Liver (tissue), 9 donors: Measurements from ENCODE around the gene GORASP2. TPM values are rescaled to one million over a fixed set of nuclear protein-coding genes. Genes with fewer than 3 reads are reported as not detected.

Source experiments
- DNase-seq: peaks from one replicate; pipeline ENCODE4 v3.0.0-alpha.2; 2017; ENCODE audit warnings: low spot score
- H3K27ac ChIP-seq, 2 donors: one replicate each; pipeline ENCODE4 v1.7.0; 2013; ENCODE audit warnings: inconsistent platforms in 2 of 2, low read length in 2 of 2, control low read depth in 1 of 2, low read depth in 1 of 2, mild to moderate bottlenecking in 1 of 2
- H3K27me3 ChIP-seq, 4 donors: one replicate each; pipeline versions ENCODE4 v1.6.1 to v1.7.0; 2013; ENCODE audit warnings: low read length in 3 of 4, inconsistent platforms in 1 of 4, mild to moderate bottlenecking in 1 of 4, moderate library complexity in 1 of 4; ENCODE audit not compliant: control insufficient read depth in 4 of 4, insufficient read depth in 4 of 4
- H3K36me3 ChIP-seq, 4 donors: one replicate each; pipeline versions ENCODE4 v1.6.1 to v1.7.0; 2013; ENCODE audit warnings: low read length in 3 of 4, mild to moderate bottlenecking in 3 of 4, low read depth in 1 of 4, moderate library complexity in 1 of 4; ENCODE audit not compliant: control insufficient read depth in 4 of 4, insufficient read depth in 3 of 4
- H3K4me1 ChIP-seq, 4 donors: one replicate each; pipeline versions ENCODE4 v1.6.1 to v1.7.0; 2013; ENCODE audit warnings: low read length in 3 of 4, mild to moderate bottlenecking in 3 of 4, moderate library complexity in 1 of 4; ENCODE audit not compliant: control insufficient read depth in 4 of 4, insufficient read depth in 4 of 4
- H3K4me3 ChIP-seq, 3 donors: one replicate each; pipeline versions ENCODE4 v1.6.1 to v1.7.0; 2013; ENCODE audit warnings: low read length in 3 of 3, control low read depth in 1 of 3, low read depth in 1 of 3, mild to moderate bottlenecking in 1 of 3
- H3K9ac ChIP-seq, 2 donors: one replicate each; pipeline ENCODE4 v1.7.0; 2013; ENCODE audit warnings: low read length in 2 of 2, mild to moderate bottlenecking in 2 of 2, moderate library complexity in 2 of 2, control low read depth in 1 of 2, low read depth in 1 of 2
- H3K9me3 ChIP-seq, 4 donors: one replicate each; pipeline versions ENCODE4 v1.6.1 to v1.7.0; 2013; ENCODE audit warnings: low read length in 3 of 4; ENCODE audit not compliant: control insufficient read depth in 4 of 4
- FOXA1 ChIP-seq: IDR thresholded peaks from 2 replicates; pipeline ENCODE4 v1.6.1; 2016; ENCODE audit warnings: antibody characterized with exemption
- FOXA2 ChIP-seq: IDR thresholded peaks from 2 replicates; pipeline ENCODE4 v1.6.1; 2016; ENCODE audit warnings: antibody characterized with exemption
- GABPA ChIP-seq, 2 donors: IDR thresholded peaks in 1 of 2; conservative IDR thresholded peaks in 1 of 2; 2 replicates each; pipeline ENCODE4 v1.6.1; 2016; ENCODE audit warnings: antibody characterized with exemption in 2 of 2, mild to moderate bottlenecking in 1 of 2, moderate library complexity in 1 of 2
- HNF4A ChIP-seq, 2 donors: conservative IDR thresholded peaks; 2 replicates each; pipeline ENCODE4 v1.6.1; 2016; ENCODE audit warnings: antibody characterized with exemption in 2 of 2, mild to moderate bottlenecking in 2 of 2
- JUND ChIP-seq, 2 donors: IDR thresholded peaks; 2 replicates each; pipeline ENCODE4 v1.6.1; 2016; ENCODE audit warnings: antibody characterized with exemption in 2 of 2
- NR2F2 ChIP-seq: IDR thresholded peaks from 2 replicates; pipeline ENCODE4 v1.6.1; 2016; ENCODE audit warnings: antibody characterized with exemption
- RAD21 ChIP-seq, 2 donors: IDR thresholded peaks; 2 replicates each; pipeline ENCODE4 v1.6.1; 2016; ENCODE audit warnings: antibody characterized with exemption in 2 of 2, mild to moderate bottlenecking in 2 of 2
- RXRA ChIP-seq, 2 donors: IDR thresholded peaks; 2 replicates each; pipeline ENCODE4 v1.6.1; 2017 to 2018; ENCODE audit warnings: antibody characterized with exemption in 2 of 2, mild to moderate bottlenecking in 1 of 2
- TAF1 ChIP-seq: conservative IDR thresholded peaks from 2 replicates; pipeline ENCODE4 v1.6.1; 2016; ENCODE audit warnings: antibody characterized with exemption, mild to moderate bottlenecking
- YY1 ChIP-seq: IDR thresholded peaks from 2 replicates; pipeline ENCODE4 v1.6.1; 2016; ENCODE audit warnings: antibody characterized with exemption, mild to moderate bottlenecking
- ZBTB33 ChIP-seq: IDR thresholded peaks from 2 replicates; pipeline ENCODE4 v1.6.1; 2016; ENCODE audit warnings: antibody characterized with exemption
- WGBS: extraction: QIAGEN DNeasy Blood & Tissue Kit; methylation state at CpG from one replicate; pipeline ENCODE4 v1.1.7; 2013; 5-methylcytosine and 5-hydroxymethylcytosine counted together
- polyA plus RNA-seq, 2 donors: library from polyadenylated mRNA; stranded (reverse) in 1 of 2; unstranded in 1 of 2; fragments of 200-250 nt in 1 of 2; fragments of >200 nt in 1 of 2; fragmentation: Nextera tagmentation in 1 of 2; extraction: Ambion mirVana in 1 of 2; gene quantifications; one replicate each; pipeline versions ENCODE4 v1.2.1 to v1.2.3, GENCODE V29; 2013 to 2015
- total RNA-seq, 2 donors: library from RNA; depleted of rRNA; stranded (reverse); fragments of >200 nt; gene quantifications; one replicate each; pipeline ENCODE4 v1.2.3, GENCODE V29; 2014
- TF ChIP-seq, protein P1 (sequence below): fragments of 150-350 bp; IDR thresholded peaks from 2 replicates; pipeline ENCODE4 v1.5.1; 2017; ENCODE audit warnings: improper control_type of control experiment, low read depth, low read length; ENCODE audit not compliant: missing input control
- TF ChIP-seq, protein P2 (sequence below): IDR thresholded peaks from 2 replicates; pipeline ENCODE4 v1.6.1; 2016; ENCODE audit warnings: antibody characterized with exemption
- TF ChIP-seq, protein P3 (sequence below): IDR thresholded peaks from 2 replicates; pipeline ENCODE4 v1.6.1; 2016; ENCODE audit warnings: antibody characterized with exemption, mild to moderate bottlenecking
- TF ChIP-seq, protein P4 (sequence below): IDR thresholded peaks from 2 replicates; pipeline ENCODE4 v1.6.1; 2016; ENCODE audit warnings: antibody characterized with exemption
- donor health status: healthy.
- donor health status: healthy.
- donor health status: healthy.
- donor health status: healthy.
- donor health status: healthy.

The GORASP2 gene
- total and polyA plus RNA-seq, 4 donors, result 12.5 to 40.1 (median 29.9) TPM

- no peak for TF ChIP-seq JUND (IDR thresholded peaks at IDR 0.05)
- no peak for TF ChIP-seq HNF4A (conservative IDR thresholded peaks at IDR 0.05)
These were observed 6.2 kb upstream of the GORASP2 start (continued) for GRCh38 chr2:170922634-170923494.

GRCh38 chr2:170923799-170924198 lies 5.3 kb upstream of the GORASP2 start:
- no peak for TF ChIP-seq RAD21 (IDR thresholded peaks at IDR 0.05)
- no peak for TF ChIP-seq YY1
- TF ChIP-seq HNF4A (conservative IDR thresholded peaks at IDR 0.05), result no peak
- no peak for TF ChIP-seq FOXA2
- TF ChIP-seq FOXA1, result no peak
- TF ChIP-seq NR2F2, result no peak
- TF ChIP-seq ZBTB33, result no peak
- Histone ChIP-seq H3K27ac (no peak overlapping the region), H3K4me3 (peak overlapping the region in 1 of 3 donors; percentile 24), H3K9me3 (peaks cover 2 to 9% (median 5%) of the 10 kb centered on the region in 4 donors), H3K36me3 (no peaks in the 10 kb centered on the region), H3K27me3 (no peaks in the 10 kb centered on the region), H3K9ac (no peak overlapping the region), H3K4me1 (peaks cover 0 to 9% (median 2%) of the 10 kb centered on the region in 4 donors)
- DNase-seq, result no peak
- WGBS, result 89% methylated on average over 1 of the region's 1 CpG

GRCh38 chr2:170924969-170925368 lies 4.1 kb upstream of the GORASP2 start:
- Histone ChIP-seq H3K27ac (no peak overlapping the region), H3K4me1 (peaks cover 0 to 9% (median 2%) of the 10 kb centered on the region in 4 donors), H3K4me3 (no peak overlapping the region), H3K27me3 (no peaks in the 10 kb centered on the region), H3K36me3 (no peaks in the 10 kb centered on the region), H3K9ac (no peak overlapping the region), H3K9me3 (peaks cover 2 to 6% (median 3%) of the 10 kb centered on the region in 4 donors)
- DNase-seq, result no peak
- TF ChIP-seq TAF1 (no peak), GABPA (IDR thresholded peaks at IDR 0.05 in 1 of 2, conservative IDR thresholded peaks at IDR 0.05 in 1 of 2) (no peak), HNF4A (conservative IDR thresholded peaks at IDR 0.05) (no peak)
- TF ChIP-seq, protein P1, sequence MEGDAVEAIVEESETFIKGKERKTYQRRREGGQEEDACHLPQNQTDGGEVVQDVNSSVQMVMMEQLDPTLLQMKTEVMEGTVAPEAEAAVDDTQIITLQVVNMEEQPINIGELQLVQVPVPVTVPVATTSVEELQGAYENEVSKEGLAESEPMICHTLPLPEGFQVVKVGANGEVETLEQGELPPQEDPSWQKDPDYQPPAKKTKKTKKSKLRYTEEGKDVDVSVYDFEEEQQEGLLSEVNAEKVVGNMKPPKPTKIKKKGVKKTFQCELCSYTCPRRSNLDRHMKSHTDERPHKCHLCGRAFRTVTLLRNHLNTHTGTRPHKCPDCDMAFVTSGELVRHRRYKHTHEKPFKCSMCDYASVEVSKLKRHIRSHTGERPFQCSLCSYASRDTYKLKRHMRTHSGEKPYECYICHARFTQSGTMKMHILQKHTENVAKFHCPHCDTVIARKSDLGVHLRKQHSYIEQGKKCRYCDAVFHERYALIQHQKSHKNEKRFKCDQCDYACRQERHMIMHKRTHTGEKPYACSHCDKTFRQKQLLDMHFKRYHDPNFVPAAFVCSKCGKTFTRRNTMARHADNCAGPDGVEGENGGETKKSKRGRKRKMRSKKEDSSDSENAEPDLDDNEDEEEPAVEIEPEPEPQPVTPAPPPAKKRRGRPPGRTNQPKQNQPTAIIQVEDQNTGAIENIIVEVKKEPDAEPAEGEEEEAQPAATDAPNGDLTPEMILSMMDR, result no peak

DNA sequence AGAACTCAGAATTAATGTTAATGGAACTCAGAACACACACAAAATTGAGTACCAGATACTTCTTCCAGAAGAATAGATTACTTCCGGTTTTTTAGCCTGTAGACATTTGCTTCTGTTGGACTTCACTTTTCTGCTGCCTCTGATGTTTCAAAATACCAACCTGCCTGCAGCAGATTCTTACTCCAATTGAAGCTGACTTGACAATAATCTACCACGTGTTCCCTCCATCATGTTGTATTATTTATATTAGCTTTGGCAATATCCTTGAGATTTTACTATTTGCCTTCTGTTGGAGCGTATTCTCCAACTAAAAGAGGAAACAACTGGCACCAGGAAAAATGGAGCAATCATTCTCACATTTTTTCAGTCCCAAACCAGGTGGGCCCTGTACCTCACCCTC lies 3.1 kb upstream of the GORASP2 start:
- no peaks in the 10 kb centered on the region for H3K27me3 ChIP-seq
- no peaks in the 10 kb centered on the region for H3K36me3 ChIP-seq
- no peak for DNase-seq
- no peak overlapping the region for H3K9ac ChIP-seq
- peaks cover 2 to 6% (median 3%) of the 10 kb centered on the region in 4 donors for H3K9me3 ChIP-seq
- H3K27ac ChIP-seq, result no peak overlapping the region
- H3K4me3 ChIP-seq, result no peak overlapping the region
- peaks cover 0 to 19% (median 9%) of the 10 kb centered on the region in 4 donors for H3K4me1 ChIP-seq
- WGBS, result 83% methylated on average over 3 of the region's 3 CpGs
- no peak for TF ChIP-seq JUND (IDR thresholded peaks at IDR 0.05)
- TF ChIP-seq, protein P2, sequence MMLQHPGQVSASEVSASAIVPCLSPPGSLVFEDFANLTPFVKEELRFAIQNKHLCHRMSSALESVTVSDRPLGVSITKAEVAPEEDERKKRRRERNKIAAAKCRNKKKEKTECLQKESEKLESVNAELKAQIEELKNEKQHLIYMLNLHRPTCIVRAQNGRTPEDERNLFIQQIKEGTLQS, result no peak
- TF ChIP-seq RXRA (IDR thresholded peaks at IDR 0.05), result no peak
- no peak for TF ChIP-seq GABPA (IDR thresholded peaks at IDR 0.05 in 1 of 2, conservative IDR thresholded peaks at IDR 0.05 in 1 of 2)
- TF ChIP-seq, protein P3, sequence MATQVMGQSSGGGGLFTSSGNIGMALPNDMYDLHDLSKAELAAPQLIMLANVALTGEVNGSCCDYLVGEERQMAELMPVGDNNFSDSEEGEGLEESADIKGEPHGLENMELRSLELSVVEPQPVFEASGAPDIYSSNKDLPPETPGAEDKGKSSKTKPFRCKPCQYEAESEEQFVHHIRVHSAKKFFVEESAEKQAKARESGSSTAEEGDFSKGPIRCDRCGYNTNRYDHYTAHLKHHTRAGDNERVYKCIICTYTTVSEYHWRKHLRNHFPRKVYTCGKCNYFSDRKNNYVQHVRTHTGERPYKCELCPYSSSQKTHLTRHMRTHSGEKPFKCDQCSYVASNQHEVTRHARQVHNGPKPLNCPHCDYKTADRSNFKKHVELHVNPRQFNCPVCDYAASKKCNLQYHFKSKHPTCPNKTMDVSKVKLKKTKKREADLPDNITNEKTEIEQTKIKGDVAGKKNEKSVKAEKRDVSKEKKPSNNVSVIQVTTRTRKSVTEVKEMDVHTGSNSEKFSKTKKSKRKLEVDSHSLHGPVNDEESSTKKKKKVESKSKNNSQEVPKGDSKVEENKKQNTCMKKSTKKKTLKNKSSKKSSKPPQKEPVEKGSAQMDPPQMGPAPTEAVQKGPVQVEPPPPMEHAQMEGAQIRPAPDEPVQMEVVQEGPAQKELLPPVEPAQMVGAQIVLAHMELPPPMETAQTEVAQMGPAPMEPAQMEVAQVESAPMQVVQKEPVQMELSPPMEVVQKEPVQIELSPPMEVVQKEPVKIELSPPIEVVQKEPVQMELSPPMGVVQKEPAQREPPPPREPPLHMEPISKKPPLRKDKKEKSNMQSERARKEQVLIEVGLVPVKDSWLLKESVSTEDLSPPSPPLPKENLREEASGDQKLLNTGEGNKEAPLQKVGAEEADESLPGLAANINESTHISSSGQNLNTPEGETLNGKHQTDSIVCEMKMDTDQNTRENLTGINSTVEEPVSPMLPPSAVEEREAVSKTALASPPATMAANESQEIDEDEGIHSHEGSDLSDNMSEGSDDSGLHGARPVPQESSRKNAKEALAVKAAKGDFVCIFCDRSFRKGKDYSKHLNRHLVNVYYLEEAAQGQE, result no peak
- no peak for TF ChIP-seq YY1
- TF ChIP-seq, protein P4, sequence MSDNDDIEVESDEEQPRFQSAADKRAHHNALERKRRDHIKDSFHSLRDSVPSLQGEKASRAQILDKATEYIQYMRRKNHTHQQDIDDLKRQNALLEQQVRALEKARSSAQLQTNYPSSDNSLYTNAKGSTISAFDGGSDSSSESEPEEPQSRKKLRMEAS, result no peak
